ENCODE results near the gene TUBG1.

GRCh38 chr17:42581744-42582270 is 27.7 kb upstream of the TUBG1 start:
- TF ChIP-seq CTCF (IDR thresholded peaks at IDR 0.05), result no peak
- no peak for TF ChIP-seq POLR2A (IDR thresholded peaks at IDR 0.05)
